Endothelial cell of umbilical vein (primary cell): ENCODE measurements around the gene ZBTB20. TPM values are rescaled to one million over a fixed set of nuclear protein-coding genes. Genes with fewer than 3 reads are reported as not detected.

ENCODE experiments used
- BruUV-seq: library from RNA; stranded (reverse); fragments of 400-500 nt; replicated peaks from 2 replicates; lab custom pipeline; 2021; lab: Mats Ljungman, UMichigan
- CTCF ChIA-PET: fragments of 300-600, 350-600 bp; sonication (Branson Sonifier 250); formaldehyde crosslinking; loops from one replicate; lab custom pipeline; 2021; ENCODE audit warnings: antibody characterized with exemption, inconsistent platforms; lab: Charles Lee
- POLR2A ChIA-PET: fragments of 300-600, 350-600 bp; sonication (Branson Sonifier 250); formaldehyde crosslinking; loops from one replicate; lab custom pipeline; 2021; ENCODE audit warnings: antibody characterized with exemption, inconsistent platforms; lab: Charles Lee
- DNase-seq: peaks from one replicate; pipeline ENCODE4 v3.0.0-alpha.2; 2011; ENCODE audit warnings: low read depth, low spot score
- FAIRE-seq: peaks from 2 replicates; lab custom pipeline; 2011; peaks lifted over from hg19 to GRCh38; lab: Jason Lieb, UNC
- H2AFZ ChIP-seq: 2 replicates; pipeline ENCODE4 v1.6.0; 2012; ENCODE audit warnings: low read depth, low read length, control low read depth, inconsistent platforms
- H3K27ac ChIP-seq: 2 replicates; pipeline ENCODE4 v1.5.1; 2011; ENCODE audit warnings: low read depth, mild to moderate bottlenecking, control low read depth, low read length, moderate library complexity; ENCODE audit not compliant: insufficient read depth
- H3K27me3 ChIP-seq, 2 experiments: 2 replicates each; pipeline versions ENCODE4 v1.6.0 to v1.6.1; 2011; ENCODE audit warnings: low read length in 2 of 2, mixed read lengths in 1 of 2; ENCODE audit not compliant: control insufficient read depth in 2 of 2, insufficient read depth in 2 of 2
- H3K36me3 ChIP-seq, 2 experiments: 2 replicates in 1 of 2; 3 replicates in 1 of 2; pipeline ENCODE4 v1.5.1; 2011; ENCODE audit warnings: low read length in 2 of 2, mild to moderate bottlenecking in 1 of 2, moderate library complexity in 1 of 2; ENCODE audit not compliant: control insufficient read depth in 2 of 2, insufficient read depth in 2 of 2; ENCODE audit errors: extremely low read depth in 1 of 2
- H3K4me1 ChIP-seq: 3 replicates; pipeline ENCODE4 v1.5.1; 2011; ENCODE audit warnings: mild to moderate bottlenecking, low read length; ENCODE audit not compliant: control insufficient read depth, insufficient read depth; ENCODE audit errors: extremely low read depth
- H3K4me2 ChIP-seq: 2 replicates; pipeline ENCODE4 v1.6.1; 2011; ENCODE audit warnings: low read length, control low read depth, mixed read lengths; ENCODE audit not compliant: insufficient read depth
- H3K4me3 ChIP-seq, 3 experiments: fragments of 200-600 bp in 1 of 3; sonication (generic), shearing (Covaris generic) in 1 of 3; replicated peaks in 1 of 3; 2 replicates each; pipeline ENCODE4 v1.5.1; 2011 to 2016; ENCODE audit warnings: control low read depth in 3 of 3, low read length in 3 of 3, mild to moderate bottlenecking in 2 of 3, inconsistent platforms in 1 of 3, low read depth in 1 of 3, moderate library complexity in 1 of 3; ENCODE audit not compliant: insufficient read depth in 1 of 3
- H3K79me2 ChIP-seq: 2 replicates; pipeline ENCODE4 v1.6.0; 2012; ENCODE audit warnings: low read length, inconsistent platforms; ENCODE audit not compliant: control insufficient read depth, insufficient read depth
- H3K9ac ChIP-seq: replicated peaks from 2 replicates; pipeline ENCODE3; 2011; ENCODE audit warnings: low read length, control low read depth; ENCODE audit not compliant: insufficient read depth; ENCODE audit errors: extremely low read depth
- H3K9me1 ChIP-seq: replicated peaks from 3 replicates; pipeline ENCODE4 v1.6.0; 2011; ENCODE audit warnings: mild to moderate bottlenecking, low read length; ENCODE audit not compliant: control insufficient read depth, insufficient read depth; ENCODE audit errors: extremely low read depth
- H3K9me3 ChIP-seq: replicated peaks from 2 replicates; pipeline ENCODE4 v1.5.1; 2012; ENCODE audit warnings: low read length, inconsistent platforms; ENCODE audit not compliant: control insufficient read depth, insufficient read depth
- H4K20me1 ChIP-seq: replicated peaks from 2 replicates; pipeline ENCODE3; 2011; ENCODE audit warnings: mild to moderate bottlenecking, low read length; ENCODE audit not compliant: control insufficient read depth, insufficient read depth; ENCODE audit errors: extremely low read depth
- CTCF ChIP-seq, 2 donors: IDR thresholded peaks; 1 replicate in 1 of 2; 2 replicates in 1 of 2; pipeline ENCODE4 v1.5.1; 2011; ENCODE audit warnings: low read length in 2 of 2, mild to moderate bottlenecking in 2 of 2, moderate library complexity in 2 of 2, control low read depth in 1 of 2, inconsistent platforms in 1 of 2, low read depth in 1 of 2; ENCODE audit not compliant: insufficient read depth in 1 of 2; ENCODE audit errors: extremely low read depth in 1 of 2
- EZH2 ChIP-seq: IDR thresholded peaks from 2 replicates; pipeline ENCODE4 v1.6.1; 2012; ENCODE audit warnings: borderline replicate concordance, low read depth, mild to moderate bottlenecking, moderate library complexity, low read length, inconsistent platforms; ENCODE audit not compliant: severe bottlenecking
- FOS ChIP-seq: IDR thresholded peaks from 2 replicates; pipeline ENCODE4 v1.6.1; 2011; ENCODE audit warnings: mild to moderate bottlenecking, low read length, moderate library complexity, borderline replicate concordance; ENCODE audit not compliant: insufficient read depth
- GATA2 ChIP-seq: IDR thresholded peaks from 2 replicates; pipeline ENCODE4 v1.7.0; 2011; ENCODE audit warnings: low read depth, mild to moderate bottlenecking, moderate library complexity, mixed read lengths, low read length; ENCODE audit not compliant: insufficient read length, insufficient read depth
- JUN ChIP-seq: IDR thresholded peaks from 2 replicates; pipeline ENCODE4 v1.6.1; 2011; ENCODE audit warnings: borderline replicate concordance, low read depth; ENCODE audit not compliant: insufficient read length, insufficient read depth
- MAX ChIP-seq: IDR thresholded peaks from 2 replicates; pipeline ENCODE4 v1.6.1; 2011; ENCODE audit not compliant: insufficient read depth, insufficient read length
- MYC ChIP-seq: IDR thresholded peaks from one replicate; pipeline ENCODE4 v1.6.1; 2011; ENCODE audit warnings: mild to moderate bottlenecking, low read depth, low read length
- POLR2A ChIP-seq: IDR thresholded peaks from 2 replicates; pipeline ENCODE4 v1.6.1; 2012; ENCODE audit warnings: low read depth, mild to moderate bottlenecking, control low read depth, low read length
- dilution Hi-C: fragments of 300-500 bp; cut with MboI; formaldehyde crosslinking; loops from one replicate; pipeline ENCODE4 v1.15.0; 2019; ENCODE audit warnings: low sequenced_read_pairs; ENCODE audit not compliant: extremely low pct_ligation_motif_present
- intact Hi-C: fragments of 100-400 bp; cut with micrococcal nuclease; formaldehyde crosslinking; loops from one replicate; pipeline ENCODE4 v1.10.0; 2022
- polyA plus RNA-seq, 4 experiments: library from polyadenylated mRNA; depleted of rRNA in 3 of 4; stranded (reverse) in 3 of 4; unstranded in 1 of 4; fragments of >200 nt; gene quantifications; 2 replicates each; pipeline versions ENCODE4 v1.2.1 to v1.2.3, GENCODE V29; 2011 to 2012; ENCODE audit warnings: missing spikeins in 1 of 4
- total RNA-seq: library from RNA; stranded (reverse); gene quantifications from 2 replicates; pipeline ENCODE4 v1.2.3, GENCODE V29; 2021

The ZBTB20 gene
- total and polyA plus RNA-seq, 2 donors (not counting 3 experiments of a cell fraction or from before 2014, with no cell fraction given): 2.1 to 20.5 TPM

- BruUV-seq: no TSS peak
- no peak overlapping the region for H3K27ac ChIP-seq
- CTCF ChIA-PET: interaction anchor here (0.7 to 1.4 kb wide), 4 partner anchors 12 to 27 kb away, joined by 3 to 5 read pairs (median 4); no protein-coding TSS in a partner anchor
Measured at GRCh38 chr3:114651555-114651954, 495.5 kb downstream of the ZBTB20 start.

More at GRCh38 chr3:114651555-114651954, 495.5 kb downstream of the ZBTB20 start:
- Histone ChIP-seq H3K9me3 (no peaks in the 10 kb centered on the region), H3K4me2 (no peak overlapping the region), H4K20me1 (no peaks in the 10 kb centered on the region), H3K27me3 (no peaks in the 10 kb centered on the region), H3K79me2 (no peaks in the 10 kb centered on the region), H2AFZ (no peak overlapping the region), H3K4me1 (peaks cover 24% of the 10 kb centered on the region), H3K36me3 (no peaks in the 10 kb centered on the region), H3K4me3 (no peak overlapping the region), H3K9ac (no peak overlapping the region), H3K9me1 (no peaks in the 10 kb centered on the region)
- POLR2A ChIA-PET: no interaction called here
- dilution Hi-C loops (no loop called here), intact Hi-C loops (no loop called here)
- DNase-seq (no peak), FAIRE-seq (no peak)
- TF ChIP-seq GATA2: no peak
- TF ChIP-seq EZH2: no peak
- no peak for TF ChIP-seq MAX
- no peak for TF ChIP-seq MYC
- TF ChIP-seq CTCF (IDR thresholded peaks at IDR 0.05; ENCODE audit: extremely low read depth in 1 of 2, insufficient read depth in 1 of 2, low read depth in 1 of 2, low read length in 2 of 2): no peak
- no peak for TF ChIP-seq JUN
- TF ChIP-seq POLR2A: no peak
- no peak for TF ChIP-seq FOS
